HFF-Myc (cell line): Measurements from ENCODE around the gene NME5.

Experiments
- DNase-seq: peaks from one replicate; pipeline ENCODE4 v3.0.0-alpha.2; 2011; ENCODE audit warnings: low read depth; ENCODE audit errors: extremely low read depth
- H3K4me3 ChIP-seq: replicated peaks from 2 replicates; pipeline ENCODE4 v1.5.1; 2011; ENCODE audit warnings: low read depth, mild to moderate bottlenecking, control low read depth, low read length
- TF ChIP-seq, protein P1 (sequence below): IDR thresholded peaks from 2 replicates; pipeline ENCODE4 v1.5.1; 2012; ENCODE audit warnings: mild to moderate bottlenecking, low read depth, low read length, control low read depth; ENCODE audit errors: missing control alignments

The NME5 gene

GRCh38 chr5:138179277-138179857, 40.1 kb upstream of the NME5 start:
- TF ChIP-seq, protein P1, sequence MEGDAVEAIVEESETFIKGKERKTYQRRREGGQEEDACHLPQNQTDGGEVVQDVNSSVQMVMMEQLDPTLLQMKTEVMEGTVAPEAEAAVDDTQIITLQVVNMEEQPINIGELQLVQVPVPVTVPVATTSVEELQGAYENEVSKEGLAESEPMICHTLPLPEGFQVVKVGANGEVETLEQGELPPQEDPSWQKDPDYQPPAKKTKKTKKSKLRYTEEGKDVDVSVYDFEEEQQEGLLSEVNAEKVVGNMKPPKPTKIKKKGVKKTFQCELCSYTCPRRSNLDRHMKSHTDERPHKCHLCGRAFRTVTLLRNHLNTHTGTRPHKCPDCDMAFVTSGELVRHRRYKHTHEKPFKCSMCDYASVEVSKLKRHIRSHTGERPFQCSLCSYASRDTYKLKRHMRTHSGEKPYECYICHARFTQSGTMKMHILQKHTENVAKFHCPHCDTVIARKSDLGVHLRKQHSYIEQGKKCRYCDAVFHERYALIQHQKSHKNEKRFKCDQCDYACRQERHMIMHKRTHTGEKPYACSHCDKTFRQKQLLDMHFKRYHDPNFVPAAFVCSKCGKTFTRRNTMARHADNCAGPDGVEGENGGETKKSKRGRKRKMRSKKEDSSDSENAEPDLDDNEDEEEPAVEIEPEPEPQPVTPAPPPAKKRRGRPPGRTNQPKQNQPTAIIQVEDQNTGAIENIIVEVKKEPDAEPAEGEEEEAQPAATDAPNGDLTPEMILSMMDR: no peak
- peak overlapping the region; percentile 74 for H3K4me3 ChIP-seq
- DNase-seq: no peak

GRCh38 chr5:138178516-138179276, 39.5 kb upstream of the NME5 start, which contains the start of the genes BRD8 and KIF20A:
Gene BRD8, minus strand, starts transcription at chr5:138178630. Its CDS starts 16 bp downstream, at chr5:138178614.
Gene KIF20A, plus strand, starts transcription at chr5:138179112. Its CDS starts 569 bp downstream, at chr5:138179681.
- TF ChIP-seq, protein P1: no peak
- DNase-seq: peak; percentile 93
- peak within 1 kb of the TSS; percentile 74 for H3K4me3 ChIP-seq

DNA sequence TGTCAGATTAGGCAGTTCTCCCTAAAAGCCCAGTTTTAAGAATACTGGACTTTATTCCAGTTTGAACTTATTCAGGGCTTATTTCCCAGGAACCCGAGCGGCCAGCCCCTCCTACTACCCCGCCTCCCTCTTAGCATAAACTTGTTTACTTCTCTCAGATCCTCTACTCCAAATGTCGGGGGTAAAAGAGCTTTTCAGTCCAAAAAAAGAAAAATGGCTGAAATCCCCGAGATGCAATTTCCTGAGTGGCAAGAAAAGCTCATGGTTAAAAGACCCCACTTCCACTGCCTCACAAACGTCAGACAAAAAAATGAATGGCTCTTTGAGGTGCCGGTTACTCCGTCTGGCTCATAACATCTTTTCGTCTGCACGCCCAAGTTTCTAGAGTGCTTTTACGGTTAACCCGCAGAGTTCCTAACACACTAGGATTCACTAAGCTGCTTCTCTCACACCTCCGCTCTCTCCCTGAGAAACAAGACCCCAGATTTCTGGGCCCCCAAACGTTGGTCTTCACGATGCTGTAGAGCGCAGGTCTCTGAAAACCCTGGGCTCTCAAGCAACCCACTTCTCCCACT, 38.8 kb upstream of the NME5 start:
- peak overlapping the region; percentile 74 for H3K4me3 ChIP-seq
- TF ChIP-seq, protein P1: no peak
- DNase-seq: no peak

DNA sequence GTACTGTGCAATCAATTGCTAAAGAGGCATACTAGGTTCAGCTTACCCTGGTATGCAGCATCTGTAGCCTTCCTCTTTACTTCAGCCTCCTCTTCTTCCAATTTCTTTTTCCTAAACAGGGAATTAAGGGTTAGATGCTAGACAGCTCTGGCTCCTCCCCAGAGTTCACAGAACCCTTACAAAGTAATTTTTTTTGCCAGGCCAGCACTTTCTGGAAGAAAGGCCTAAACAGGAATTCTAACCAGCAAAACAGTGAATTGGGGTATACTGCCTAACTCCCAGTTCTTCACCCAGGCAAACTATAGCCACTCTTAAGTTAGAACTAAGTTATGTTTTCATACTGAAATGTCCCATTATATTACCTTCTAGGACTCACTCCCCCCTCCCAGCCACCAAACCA, 31.1 kb upstream of the NME5 start:
- no peak overlapping the region for H3K4me3 ChIP-seq
- TF ChIP-seq, protein P1: no peak
- DNase-seq: no peak

DNA sequence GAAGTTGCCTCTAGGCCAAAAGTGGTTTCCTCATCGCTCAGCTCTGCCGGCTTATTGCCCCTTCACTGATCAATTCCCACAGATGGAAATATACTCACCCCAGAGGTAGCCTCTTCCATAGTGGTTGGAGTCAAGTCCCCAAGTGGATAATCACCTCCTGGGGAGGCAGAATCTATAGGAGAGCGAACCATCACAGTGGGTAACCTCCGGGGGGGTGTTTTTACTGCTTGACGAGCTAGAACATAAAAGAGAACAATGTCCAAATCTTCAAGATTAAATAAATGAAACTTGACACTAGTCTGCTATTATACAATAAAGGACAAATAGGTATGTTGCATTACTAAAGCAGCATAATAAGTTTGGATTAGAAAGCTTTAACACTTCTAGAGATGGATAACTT, 29.9 kb upstream of the NME5 start:
- no peak overlapping the region for H3K4me3 ChIP-seq
- DNase-seq: no peak
- TF ChIP-seq, protein P1: no peak

GRCh38 chr5:138163721-138164120, 24.5 kb upstream of the NME5 start:
- DNase-seq: no peak

More at GRCh38 chr5:138163721-138164120, 24.5 kb upstream of the NME5 start:
- TF ChIP-seq, protein P1: no peak
- H3K4me3 ChIP-seq: no peak overlapping the region
